Ovary (tissue), 3 donors: ENCODE measurements around the gene DHRS7C.

ENCODE experiments used
- CTCF ChIP-seq, 3 donors: fragments of 450-650 bp in 2 of 3; fragments of 200-600 bp in 1 of 3; IDR thresholded peaks; one replicate each; pipeline versions ENCODE4 v1.5.1 to v1.8.0; 2016 to 2022; ENCODE audit warnings: antibody characterized with exemption in 3 of 3, mild to moderate bottlenecking in 1 of 3
- EP300 ChIP-seq: sonication (generic); formaldehyde crosslinking; IDR thresholded peaks from one replicate; pipeline ENCODE4 v1.6.1; 2017; ENCODE audit warnings: antibody characterized with exemption
- POLR2A ChIP-seq: fragments of 450-650 bp; IDR thresholded peaks from one replicate; pipeline ENCODE4 v1.6.1; 2017; ENCODE audit warnings: antibody characterized with exemption, mild to moderate bottlenecking, moderate library complexity
- donor health status: DM: no; HTN: no; CAD: no.

GRCh38 chr17:9765322-9765721, 26.1 kb downstream of the DHRS7C start:
- TF ChIP-seq CTCF (IDR thresholded peaks at IDR 0.05) (no peak), EP300 (no peak), POLR2A (no peak)
